Measurements from ENCODE around the gene TRAF3.
A peak's percentile ranks its signal among the peaks of the same experiment; 100 is the strongest.

Gene TRAF3

GRCh38 chr14:102793531-102794328 is 16.5 kb downstream of the TRAF3 start:
- DNase-seq (ENCODE audit: low read depth), result no peak
- no peak for TF ChIP-seq CTCF (conservative IDR thresholded peaks at IDR 0.05; ENCODE audit: low read depth, low read length)
- H3K4me3 ChIP-seq (ENCODE audit: low read depth, low read length), result no peak overlapping the region

DNA sequence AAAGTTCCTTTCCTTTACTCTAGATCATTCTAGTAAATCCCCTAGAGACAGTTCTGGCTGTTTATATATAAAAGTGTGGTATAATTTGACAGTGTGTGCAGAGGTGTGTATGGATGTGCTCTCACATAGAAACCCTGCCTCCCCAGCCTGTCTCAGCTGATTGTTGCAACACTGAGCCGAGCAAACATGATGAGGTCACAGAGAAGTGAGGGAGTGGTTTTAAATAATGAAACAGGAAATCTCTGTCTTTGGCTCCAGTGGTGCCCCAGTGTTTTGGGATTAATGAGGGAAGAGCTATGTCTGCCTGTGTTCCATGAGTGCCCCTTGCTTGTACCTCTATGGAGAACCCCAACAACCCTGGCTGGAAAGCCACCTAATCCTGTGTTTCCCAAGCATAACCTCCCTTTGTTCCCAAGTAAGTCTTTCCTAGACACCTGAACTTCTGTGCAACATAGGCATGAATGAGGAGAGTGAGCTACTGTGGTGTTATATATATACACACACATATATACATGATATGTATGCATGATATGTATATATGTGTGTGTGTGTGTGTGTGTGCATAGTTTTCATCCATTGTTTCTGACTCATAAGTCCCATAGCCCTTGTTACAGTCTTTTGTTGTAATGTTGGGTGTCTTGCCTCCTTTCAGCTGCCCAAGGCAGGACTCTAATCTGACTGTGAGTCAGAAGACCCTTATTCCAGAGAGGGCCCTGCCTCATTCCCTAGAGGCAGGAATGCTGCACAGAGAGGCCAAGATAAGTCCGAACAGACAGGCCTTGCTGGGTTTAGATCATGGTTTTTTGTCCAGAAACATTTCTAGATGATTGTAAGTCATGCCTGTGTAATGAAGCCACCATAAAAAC is 18.0 kb downstream of the TRAF3 start:
- DNase-seq (ENCODE audit: low read depth), result peak; percentile 92
- TF ChIP-seq CTCF (conservative IDR thresholded peaks at IDR 0.05; ENCODE audit: low read depth, low read length), result peak; percentile 49
- no peak overlapping the region for H3K4me3 ChIP-seq (ENCODE audit: low read depth, low read length)

- no peak for DNase-seq (ENCODE audit: low read depth)
- no peak overlapping the region for H3K4me3 ChIP-seq (ENCODE audit: low read depth, low read length)
- TF ChIP-seq CTCF (conservative IDR thresholded peaks at IDR 0.05; ENCODE audit: low read depth, low read length), result no peak
These were observed 19.5 kb downstream of the TRAF3 start for GRCh38 chr14:102796661-102797190.

- no peak for TF ChIP-seq CTCF (conservative IDR thresholded peaks at IDR 0.05; ENCODE audit: low read depth, low read length)
- no peak for DNase-seq (ENCODE audit: low read depth)
- H3K4me3 ChIP-seq (ENCODE audit: low read depth, low read length), result no peak overlapping the region
These were observed 21.7 kb downstream of the TRAF3 start for GRCh38 chr14:102798926-102799325.

DNA sequence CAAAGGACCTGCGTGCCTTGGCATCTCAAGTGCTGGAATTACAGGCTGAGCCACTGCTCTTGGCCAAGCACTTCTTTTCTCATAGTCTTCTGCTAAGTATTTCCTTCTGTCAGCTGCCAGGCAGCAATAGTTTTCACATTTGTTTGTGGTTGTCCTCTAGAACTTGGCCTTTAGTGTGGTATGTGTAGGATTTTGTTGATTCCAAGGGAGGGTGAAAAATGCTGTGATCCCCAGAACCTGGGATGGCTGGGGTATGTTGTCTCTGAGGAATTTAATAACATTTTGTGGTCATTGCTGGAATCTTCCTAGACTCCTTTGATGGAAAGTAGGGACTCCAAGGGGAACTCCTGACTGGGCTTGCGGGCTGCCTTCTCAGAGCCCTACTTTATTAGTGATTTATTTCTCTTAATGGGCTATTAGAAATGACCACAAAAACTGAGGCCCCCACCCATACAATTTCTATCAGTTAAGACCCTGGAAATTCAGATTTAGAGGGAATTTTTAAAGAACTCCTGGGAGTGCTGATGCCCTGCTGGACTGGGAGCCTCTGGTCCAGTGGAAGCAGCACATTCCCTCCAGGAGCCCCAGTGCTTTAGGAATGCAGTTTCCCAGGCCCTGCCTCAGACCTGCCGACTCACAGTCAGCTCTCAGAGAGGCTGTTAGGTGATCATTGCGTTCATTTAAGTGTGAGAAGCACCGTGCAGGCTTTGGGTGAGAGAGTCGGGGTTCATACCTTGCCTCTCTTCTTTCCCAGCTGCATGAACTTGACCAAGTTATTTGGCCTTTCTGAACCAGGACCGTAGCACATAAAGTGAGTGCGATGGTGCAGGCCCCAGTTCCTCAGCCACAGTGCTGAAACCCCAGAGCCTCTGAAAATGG is 22.7 kb downstream of the TRAF3 start:
- TF ChIP-seq CTCF (conservative IDR thresholded peaks at IDR 0.05; ENCODE audit: low read depth, low read length), result no peak
- H3K4me3 ChIP-seq (ENCODE audit: low read depth, low read length), result no peak overlapping the region
- peak; percentile 88 for DNase-seq (ENCODE audit: low read depth)

DNA sequence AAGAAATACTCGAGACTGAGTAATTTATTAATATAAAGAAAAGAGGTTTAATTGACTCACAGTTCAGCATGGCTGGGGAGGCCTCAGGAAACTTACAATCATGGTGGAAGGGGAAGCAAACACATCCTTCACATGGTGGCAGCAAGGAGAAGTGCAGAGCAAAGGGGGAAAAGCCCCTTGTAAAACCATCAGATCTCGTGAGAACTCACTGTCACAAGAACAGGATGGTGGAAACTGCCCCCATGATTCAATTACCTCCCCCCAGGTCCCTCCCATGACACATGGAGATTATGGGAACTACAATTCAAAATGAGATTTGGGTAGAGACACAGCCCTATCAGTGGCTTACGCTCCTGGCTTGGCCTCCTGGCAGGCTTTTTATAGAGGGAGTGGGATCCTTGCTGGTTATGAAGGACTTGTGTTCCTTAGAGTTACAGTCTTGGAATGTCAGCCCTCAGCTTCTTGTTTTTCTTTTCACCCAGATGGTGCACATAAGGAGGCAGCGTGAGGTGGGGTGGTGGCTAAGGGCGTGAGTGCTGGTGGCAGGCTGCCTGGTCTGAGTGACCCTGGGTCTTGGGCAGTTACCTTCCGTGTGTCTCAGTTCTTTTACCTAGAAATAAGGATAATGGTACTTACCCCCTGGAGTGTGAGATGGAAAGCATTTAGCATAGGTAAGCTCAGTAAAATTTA is 25.7 kb downstream of the TRAF3 start:
- DNase-seq (ENCODE audit: low read depth), result no peak
- no peak overlapping the region for H3K4me3 ChIP-seq (ENCODE audit: low read depth, low read length)
- TF ChIP-seq CTCF (conservative IDR thresholded peaks at IDR 0.05; ENCODE audit: low read depth, low read length), result no peak
